Fibroblast of villous mesenchyme (primary cell): ENCODE data around the gene SEPTIN11. TPM values are rescaled to one million over a fixed set of nuclear protein-coding genes. Genes with fewer than 3 reads are reported as not detected.

Source experiments
- DNase-seq: peaks from one replicate; pipeline ENCODE4 v3.0.0-alpha.2; 2010; ENCODE audit warnings: low read depth
- H3K4me3 ChIP-seq: 2 replicates; pipeline ENCODE4 v1.5.1; 2011; ENCODE audit warnings: low read depth, mild to moderate bottlenecking, low read length
- CTCF ChIP-seq: IDR thresholded peaks from 2 replicates; pipeline ENCODE4 v1.5.1; 2012; ENCODE audit warnings: low read depth, mild to moderate bottlenecking, low read length; ENCODE audit not compliant: insufficient read depth
- total RNA-seq: library from RNA; depleted of rRNA; stranded (reverse); fragments of >200 nt; gene quantifications from 2 replicates; pipeline ENCODE4 v1.2.3, GENCODE V29; 2012

Gene SEPTIN11
- total RNA-seq, 1 donor, result 439 TPM

DNA sequence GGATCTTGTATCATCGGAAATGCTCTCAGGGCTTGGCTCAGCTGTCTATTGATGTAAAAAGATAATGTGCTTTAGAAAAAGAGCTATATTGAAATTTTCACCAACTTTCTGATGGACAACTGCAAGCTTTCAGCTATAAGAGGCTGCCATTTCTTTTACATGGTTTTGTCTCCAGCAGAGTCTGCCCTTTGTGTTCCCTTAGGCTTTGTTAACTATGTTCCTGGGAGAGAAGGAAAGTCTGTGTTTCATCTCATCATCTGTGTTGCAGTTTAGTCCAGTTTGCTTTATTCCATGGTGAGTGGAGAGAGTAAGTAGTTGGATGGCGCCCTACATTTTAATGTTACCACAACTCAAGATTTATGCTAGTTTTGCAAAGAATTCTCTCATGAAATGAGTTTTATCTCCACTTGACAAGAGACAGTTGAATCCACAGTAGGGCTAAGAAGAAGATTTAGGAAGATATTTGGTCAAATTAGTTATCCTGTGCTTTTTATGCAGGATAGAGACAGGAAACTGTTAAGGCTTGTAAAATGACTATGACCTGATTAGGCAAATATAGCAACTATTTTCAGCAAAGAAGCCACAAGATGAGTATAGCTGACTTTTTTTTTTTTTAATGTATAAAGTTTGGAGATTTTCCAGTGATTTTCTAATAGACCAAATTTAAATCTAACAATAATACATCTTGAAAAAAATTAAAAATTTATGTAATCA lies 16.5 kb downstream of the SEPTIN11 start:
- no peak overlapping the region for H3K4me3 ChIP-seq
- peak; percentile 68 for DNase-seq
- TF ChIP-seq CTCF, result no peak

DNA sequence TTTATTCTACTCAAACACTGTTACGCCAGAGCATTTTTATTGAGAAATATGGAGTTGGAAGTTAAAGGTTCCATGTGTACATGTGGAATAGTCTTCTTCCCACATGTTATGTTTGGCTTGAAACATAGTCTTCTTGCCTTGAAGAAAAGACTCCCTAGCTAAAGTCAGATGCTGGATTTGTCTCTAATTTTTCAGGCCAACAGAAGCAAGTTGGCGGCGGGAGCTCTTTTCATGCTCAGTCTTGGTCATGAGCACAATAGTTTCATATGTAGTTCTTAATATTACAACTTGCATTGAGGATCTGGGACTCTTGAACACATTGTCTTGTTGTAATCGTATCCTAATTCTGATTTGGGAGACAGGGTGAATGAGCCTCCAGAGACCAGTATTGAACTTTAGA lies 19.4 kb downstream of the SEPTIN11 start:
- no peak for DNase-seq
- no peak overlapping the region for H3K4me3 ChIP-seq
- TF ChIP-seq CTCF, result no peak

- H3K4me3 ChIP-seq, result no peak overlapping the region
These were observed 19.9 kb downstream of the SEPTIN11 start for GRCh38 chr4:76969495-76969894.

GRCh38 chr4:76969941-76970529 lies 20.5 kb downstream of the SEPTIN11 start:
- no peak for TF ChIP-seq CTCF
- DNase-seq, result no peak

More at GRCh38 chr4:76969495-76969894, 19.9 kb downstream of the SEPTIN11 start:
- TF ChIP-seq CTCF, result no peak
- no peak for DNase-seq

DNA sequence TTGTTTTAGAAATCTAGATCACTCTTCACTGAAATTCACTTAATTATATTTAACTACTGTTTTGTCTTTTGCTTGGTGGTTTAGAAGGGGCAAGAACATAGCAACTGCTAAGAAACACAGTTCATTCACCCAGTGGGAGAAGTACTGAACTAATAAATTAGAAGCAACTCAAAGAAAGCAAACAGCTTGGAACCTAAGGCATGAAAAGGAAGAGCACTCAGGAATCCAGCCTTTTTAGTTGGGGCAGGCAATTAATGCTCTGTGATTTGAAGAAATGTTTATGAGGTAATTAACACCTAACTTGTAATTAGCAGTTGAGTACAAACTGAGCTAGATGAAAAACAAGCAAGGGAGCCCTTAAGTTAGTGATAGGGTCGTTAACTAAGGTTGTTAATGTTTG lies 22.8 kb downstream of the SEPTIN11 start:
- H3K4me3 ChIP-seq, result no peak overlapping the region
- DNase-seq, result no peak
- TF ChIP-seq CTCF, result no peak

More at GRCh38 chr4:76969941-76970529, 20.5 kb downstream of the SEPTIN11 start:
- no peak overlapping the region for H3K4me3 ChIP-seq

- no peak for TF ChIP-seq CTCF
- no peak for DNase-seq
- H3K4me3 ChIP-seq, result no peak overlapping the region
These were observed 24.6 kb downstream of the SEPTIN11 start for GRCh38 chr4:76974150-76974549.
